Measurements from ENCODE around the gene EXOC3. TPM values are rescaled to one million over a fixed set of nuclear protein-coding genes. Genes with fewer than 3 reads are reported as not detected.

Gene EXOC3
- total RNA-seq, 1 experiment from 2014 or later = 52.4 TPM

DNA sequence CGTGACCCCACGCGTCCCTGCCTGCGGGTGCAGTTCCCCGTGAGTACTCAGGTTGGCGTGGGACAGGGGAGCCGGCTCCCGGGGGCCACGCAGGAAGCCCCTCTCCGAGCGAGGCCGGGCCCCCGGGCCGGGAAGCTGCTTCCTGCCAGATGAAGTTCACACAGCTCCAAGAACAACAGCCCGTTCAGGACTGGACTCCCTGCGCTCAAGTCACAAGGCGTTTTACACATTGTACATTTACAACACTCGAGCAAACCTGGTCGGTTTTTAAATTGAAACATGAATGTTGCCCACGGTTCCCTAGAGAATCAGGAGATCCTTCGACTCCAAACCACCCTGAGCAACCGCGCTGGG lies 58.8 kb downstream of the EXOC3 start (continued):
- TF ChIP-seq RAD21 (IDR thresholded peaks at IDR 0.05; ENCODE audit: low read depth) (no peak), ZFX (IDR thresholded peaks at IDR 0.05) (no peak)

GRCh38 chr5:502325-503079 lies 59.5 kb downstream of the EXOC3 start:
- ChIA-PET POLR2A (no interaction called here), CTCF (no interaction called here), RAD21 (ENCODE audit: low non-redundant PET in 1 of 2, low total read pairs in 2 of 2, uncharacterized antibody in 2 of 2, unreplicated experiment in 2 of 2) (no interaction called here)
- Histone ChIP-seq H4K20me1 (ENCODE audit: insufficient read depth) (no peaks in the 10 kb centered on the region), H3K79me2 (ENCODE audit: insufficient read depth, low read length) (no peaks in the 10 kb centered on the region), H2AFZ (ENCODE audit: low read depth, low read length, poor library complexity, severe bottlenecking) (no peak overlapping the region), H3K27me3 (ENCODE audit: insufficient read depth, low read length) (no peaks in the 10 kb centered on the region), H3K36me3 (ENCODE audit: control insufficient read depth in 1 of 2, insufficient read depth in 2 of 2, low read length in 2 of 2) (no peaks in the 10 kb centered on the region), H3K9me3 (ENCODE audit: control insufficient read depth in 1 of 2, insufficient read depth in 1 of 2, low read depth in 1 of 2, low read length in 2 of 2) (no peaks in the 10 kb centered on the region), H3K4me2 (ENCODE audit: low read length) (no peak overlapping the region), H3K9me2 (ENCODE audit: insufficient read depth) (no peaks in the 10 kb centered on the region), H3K4me3 (replicated peaks in 1 of 2; ENCODE audit: low read depth in 1 of 2, low read length in 2 of 2) (no peak overlapping the region), H3K9ac (ENCODE audit: low read length) (no peak overlapping the region), H3K27ac (ENCODE audit: low read depth, low read length) (no peak overlapping the region), H3K4me1 (ENCODE audit: control insufficient read depth in 1 of 2, insufficient read depth in 2 of 2, low read length in 2 of 2) (no peaks in the 10 kb centered on the region)
- TF ChIP-seq EGR1 (IDR thresholded peaks at IDR 0.05; ENCODE audit: low read depth) = no peak
- no TSS peak for BruUV-seq (replicated peaks)
- no peak for ATAC-seq
- intact Hi-C loops (cut with micrococcal nuclease) = no loop called here
- no peak for DNase-seq (ENCODE audit: low read depth, low spot score)

DNA sequence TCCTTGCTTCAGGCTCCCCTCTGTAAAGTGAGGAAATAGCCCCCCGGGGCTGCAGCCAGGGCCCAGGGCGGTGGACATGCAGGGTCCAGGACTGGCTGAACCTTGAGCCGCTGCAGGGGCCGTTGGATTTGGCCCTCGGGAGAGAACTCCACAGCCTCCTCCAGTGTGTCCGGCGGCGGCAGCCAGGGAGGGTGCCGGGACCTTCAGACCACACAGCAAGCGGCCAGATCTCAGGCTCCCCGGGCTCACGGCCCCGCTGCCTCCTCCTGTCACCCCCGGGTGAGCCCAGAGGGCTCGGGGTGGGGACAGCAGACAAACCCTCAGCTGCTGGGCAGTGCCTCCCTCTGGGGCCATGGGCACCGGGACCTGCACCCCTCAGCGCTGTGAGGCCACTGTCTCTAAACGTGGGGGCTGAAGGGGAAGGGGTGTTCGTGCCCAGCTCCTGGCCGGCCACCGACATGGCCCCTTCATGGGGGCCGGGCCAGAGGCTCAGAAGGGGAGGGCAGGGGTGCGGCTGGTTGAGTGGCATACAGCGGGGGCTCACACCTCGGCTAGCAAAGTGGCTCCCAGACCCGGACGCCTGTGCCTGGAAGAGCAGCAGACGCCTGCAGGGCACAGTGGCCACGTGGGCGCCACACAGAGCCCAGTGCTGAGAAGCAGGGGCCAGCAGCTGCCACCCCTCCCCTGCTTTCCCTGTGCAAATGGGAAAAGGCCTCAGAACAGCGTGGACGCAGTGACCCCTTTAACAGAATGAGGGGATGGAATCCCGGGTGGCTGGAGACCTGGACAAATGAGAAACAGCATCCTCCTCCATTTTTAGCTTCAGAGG lies 61.6 kb downstream of the EXOC3 start:
- Histone ChIP-seq H3K9ac (ENCODE audit: low read length) (no peak overlapping the region), H3K79me2 (ENCODE audit: insufficient read depth, low read length) (no peaks in the 10 kb centered on the region), H3K4me2 (ENCODE audit: low read length) (no peak overlapping the region), H3K27me3 (ENCODE audit: insufficient read depth, low read length) (no peaks in the 10 kb centered on the region), H3K36me3 (ENCODE audit: control insufficient read depth in 1 of 2, insufficient read depth in 2 of 2, low read length in 2 of 2) (no peaks in the 10 kb centered on the region), H2AFZ (ENCODE audit: low read depth, low read length, poor library complexity, severe bottlenecking) (no peak overlapping the region), H4K20me1 (ENCODE audit: insufficient read depth) (no peaks in the 10 kb centered on the region), H3K4me1 (ENCODE audit: control insufficient read depth in 1 of 2, insufficient read depth in 2 of 2, low read length in 2 of 2) (no peaks in the 10 kb centered on the region), H3K27ac (ENCODE audit: low read depth, low read length) (no peak overlapping the region), H3K4me3 (replicated peaks in 1 of 2; ENCODE audit: low read depth in 1 of 2, low read length in 2 of 2) (no peak overlapping the region), H3K9me3 (ENCODE audit: control insufficient read depth in 1 of 2, insufficient read depth in 1 of 2, low read depth in 1 of 2, low read length in 2 of 2) (no peaks in the 10 kb centered on the region), H3K9me2 (ENCODE audit: insufficient read depth) (no peaks in the 10 kb centered on the region)
- ChIA-PET RAD21 (ENCODE audit: low non-redundant PET in 1 of 2, low total read pairs in 2 of 2, uncharacterized antibody in 2 of 2, unreplicated experiment in 2 of 2) (no interaction called here), POLR2A (interaction anchor here (0.6 kb wide), 1 partner anchor 870 kb away, joined by 3 read pairs; no protein-coding TSS in a partner anchor), CTCF (no interaction called here)
- DNase-seq (ENCODE audit: low read depth, low spot score) (no peak), ATAC-seq (no peak)
- BruUV-seq (replicated peaks) = no TSS peak
- intact Hi-C loops (cut with micrococcal nuclease) = no loop called here
- no peak for TF ChIP-seq SP1 (IDR thresholded peaks at IDR 0.05; ENCODE audit: low read depth)
- TF ChIP-seq SIN3A (IDR thresholded peaks at IDR 0.05; ENCODE audit: low read depth) = no peak
- TF ChIP-seq, protein P1, sequence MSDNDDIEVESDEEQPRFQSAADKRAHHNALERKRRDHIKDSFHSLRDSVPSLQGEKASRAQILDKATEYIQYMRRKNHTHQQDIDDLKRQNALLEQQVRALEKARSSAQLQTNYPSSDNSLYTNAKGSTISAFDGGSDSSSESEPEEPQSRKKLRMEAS (IDR thresholded peaks at IDR 0.05) = no peak
- TF ChIP-seq EZH2phosphoT487 (IDR thresholded peaks at IDR 0.05; ENCODE audit: borderline replicate concordance) = no peak
- TF ChIP-seq JUND (IDR thresholded peaks at IDR 0.05) = no peak
- no peak for TF ChIP-seq YY1 (IDR thresholded peaks at IDR 0.05; ENCODE audit: extremely low read depth, insufficient replicate concordance, low read depth, low read length)
- no peak for TF ChIP-seq ZFX (IDR thresholded peaks at IDR 0.05)
- TF ChIP-seq EGR1 (IDR thresholded peaks at IDR 0.05; ENCODE audit: low read depth) = no peak
